PC-3 (cell line): Measurements from ENCODE around the gene GRHL3. TPM values are rescaled to one million over a fixed set of nuclear protein-coding genes. Genes with fewer than 3 reads are reported as not detected.

ENCODE experiments used
- ATAC-seq: fragments of 200-7000 bp; cut with Tn5 transposase; 2 replicates; pipeline ENCODE4 v1.9.1; 2020; ENCODE audit warnings: mild to moderate bottlenecking, moderate library complexity
- BruUV-seq: library from RNA; stranded (reverse); fragments of 400-500 nt; replicated peaks from 2 replicates; lab custom pipeline; 2021; lab: Mats Ljungman, UMichigan
- CTCF ChIA-PET: fragments of 300-600 bp; sonication (Branson Sonifier 250); formaldehyde crosslinking; loops from one replicate; lab custom pipeline; 2022; ENCODE audit warnings: antibody characterized with exemption; lab: Charles Lee
- POLR2A ChIA-PET: fragments of 300-600 bp; sonication (Branson Sonifier 250); formaldehyde crosslinking; loops from one replicate; lab custom pipeline; 2022; ENCODE audit warnings: antibody characterized with exemption; ENCODE audit not compliant: unreplicated experiment; lab: Charles Lee
- DNase-seq: peaks from one replicate; pipeline ENCODE4 v3.0.0-alpha.2; 2015
- H2AFZ ChIP-seq: fragments of 300-600 bp; sonication (generic); 2 replicates; pipeline ENCODE4 v1.6.0; 2016; ENCODE audit warnings: antibody characterized with exemption, low read length
- H3F3A ChIP-seq: fragments of 300-600 bp; sonication (generic); one replicate; pipeline ENCODE4 v1.6.0; 2017; ENCODE audit warnings: antibody characterized with exemption, low read length, control low read depth, mild to moderate bottlenecking; ENCODE audit not compliant: unreplicated experiment
- H3K27ac ChIP-seq: fragments of 300-600 bp; sonication (generic); 2 replicates; pipeline ENCODE4 v1.5.1; 2016; ENCODE audit warnings: mild to moderate bottlenecking, low read length
- H3K27me3 ChIP-seq: fragments of 300-600 bp; sonication (generic); 2 replicates; pipeline ENCODE4 v1.6.1; 2016; ENCODE audit warnings: low read length, mixed read lengths
- H3K36me3 ChIP-seq: fragments of 300-600 bp; sonication (generic); 2 replicates; pipeline ENCODE4 v1.6.1; 2016; ENCODE audit warnings: low read depth, mixed run types, low read length, mixed read lengths
- H3K4me1 ChIP-seq: fragments of 300-600 bp; sonication (generic); 2 replicates; pipeline ENCODE4 v1.5.1; 2016; ENCODE audit warnings: low read length; ENCODE audit not compliant: insufficient read depth
- H3K4me2 ChIP-seq: fragments of 300-600 bp; sonication (generic); 2 replicates; pipeline ENCODE4 v1.6.0; 2016; ENCODE audit warnings: low read length
- H3K4me3 ChIP-seq: fragments of 300-600 bp; sonication (generic); 2 replicates; pipeline ENCODE4 v1.5.1; 2016; ENCODE audit warnings: mild to moderate bottlenecking, low read length, mixed read lengths
- H3K79me2 ChIP-seq: fragments of 300-600 bp; sonication (generic); 2 replicates; pipeline ENCODE4 v1.6.1; 2017; ENCODE audit warnings: low read length, mixed read lengths
- H3K9ac ChIP-seq: fragments of 300-600 bp; sonication (generic); 2 replicates; pipeline ENCODE4 v1.6.0; 2016; ENCODE audit warnings: mild to moderate bottlenecking, low read length
- H3K9me2 ChIP-seq: fragments of 300-600 bp; sonication (generic); replicated peaks from 2 replicates; pipeline ENCODE4 v1.6.1; 2016; ENCODE audit warnings: mixed run types, low read length, mixed read lengths
- H3K9me3 ChIP-seq: fragments of 300-600 bp; sonication (generic); 2 replicates; pipeline ENCODE4 v1.6.1; 2016; ENCODE audit warnings: low read length, mixed read lengths
- H4K20me1 ChIP-seq: fragments of 300-600 bp; sonication (generic); 2 replicates; pipeline ENCODE4 v1.6.1; 2016; ENCODE audit warnings: low read length, mixed read lengths
- CTCF ChIP-seq: fragments of 300-600 bp; sonication (generic); conservative IDR thresholded peaks from 2 replicates; pipeline ENCODE4 v1.5.1; 2017; ENCODE audit warnings: antibody characterized with exemption, low read depth, mild to moderate bottlenecking, low read length
- EZH2 ChIP-seq: fragments of 300-600 bp; sonication (generic); IDR thresholded peaks from one replicate; pipeline ENCODE4 v1.6.1; 2017; ENCODE audit warnings: antibody characterized with exemption, mild to moderate bottlenecking, low read length; ENCODE audit not compliant: unreplicated experiment
- EZH2phosphoT487 ChIP-seq: fragments of 300-600 bp; sonication (generic); IDR thresholded peaks from 2 replicates; pipeline ENCODE4 v1.6.1; 2018; ENCODE audit warnings: mild to moderate bottlenecking, antibody characterized with exemption, low read length, borderline replicate concordance
- intact Hi-C: fragments of 100-400 bp; cut with micrococcal nuclease; formaldehyde crosslinking; loops from 2 replicates; pipeline ENCODE4 v1.9.0; 2023
- total RNA-seq: library from RNA; depleted of rRNA; stranded (reverse); fragments of >200 nt; gene quantifications from 2 replicates; pipeline ENCODE4 v1.2.3, GENCODE V29; 2014

GRHL3 gene
- total RNA-seq, 1 experiment from 2014 or later: 3.5 TPM

DNA sequence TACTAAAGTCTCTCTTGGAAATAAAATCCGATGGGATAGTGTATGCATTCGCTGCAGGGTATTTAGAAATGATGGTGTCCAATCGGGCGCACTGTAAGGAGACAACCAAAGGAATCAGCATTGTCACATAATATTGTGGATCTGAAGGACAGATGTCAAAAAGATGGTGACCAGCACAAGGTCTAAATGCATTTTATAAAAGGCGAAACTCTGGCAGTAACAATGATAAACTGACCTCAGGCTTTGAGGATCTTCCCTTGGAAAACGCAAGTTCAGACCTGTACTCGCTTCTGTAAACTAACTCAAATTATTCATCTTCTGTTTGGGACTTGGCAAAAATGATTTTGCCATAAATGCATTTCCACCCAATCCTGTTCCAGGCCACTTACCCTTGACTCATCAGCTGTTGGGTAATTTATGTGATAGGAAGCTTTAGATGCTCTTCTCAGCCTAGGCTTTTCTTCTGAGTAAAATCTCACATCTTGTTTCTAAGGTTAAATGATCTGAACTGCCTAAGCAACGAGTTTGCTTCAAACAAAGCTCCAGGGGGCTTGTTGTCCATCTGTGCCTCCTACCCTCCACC is 60.7 kb downstream of the GRHL3 start:
- no peak overlapping the region for H2AFZ ChIP-seq
- no peaks in the 10 kb centered on the region for H3K9me2 ChIP-seq
- POLR2A ChIA-PET: no interaction called here
- peak; percentile 77 for DNase-seq
- H3K27ac ChIP-seq: peak overlapping the region; percentile 76
- no peaks in the 10 kb centered on the region for H3F3A ChIP-seq
- H3K36me3 ChIP-seq: peaks cover 9% of the 10 kb centered on the region; the same call in 1 of the 2 replicates
- H3K9me3 ChIP-seq: no peaks in the 10 kb centered on the region
- H3K27me3 ChIP-seq: no peaks in the 10 kb centered on the region
- CTCF ChIA-PET: no interaction called here
- no peaks in the 10 kb centered on the region for H3K79me2 ChIP-seq
- 0 out of 2 replicates have a peak overlapping the region, but pooled peaks have one; percentile 3 for H3K4me3 ChIP-seq
- no peak for TF ChIP-seq CTCF
- TF ChIP-seq EZH2phosphoT487: no peak
- TF ChIP-seq EZH2: no peak
- peak overlapping the region; percentile 69 for H3K4me2 ChIP-seq
- H4K20me1 ChIP-seq: no peaks in the 10 kb centered on the region
- H3K4me1 ChIP-seq: peaks cover 51% of the 10 kb centered on the region
- peak overlapping the region; percentile 22 for H3K9ac ChIP-seq
- BruUV-seq: no TSS peak
- intact Hi-C loops: no loop called here
- ATAC-seq: no peak; the same call in 1 of the 2 replicates

DNA sequence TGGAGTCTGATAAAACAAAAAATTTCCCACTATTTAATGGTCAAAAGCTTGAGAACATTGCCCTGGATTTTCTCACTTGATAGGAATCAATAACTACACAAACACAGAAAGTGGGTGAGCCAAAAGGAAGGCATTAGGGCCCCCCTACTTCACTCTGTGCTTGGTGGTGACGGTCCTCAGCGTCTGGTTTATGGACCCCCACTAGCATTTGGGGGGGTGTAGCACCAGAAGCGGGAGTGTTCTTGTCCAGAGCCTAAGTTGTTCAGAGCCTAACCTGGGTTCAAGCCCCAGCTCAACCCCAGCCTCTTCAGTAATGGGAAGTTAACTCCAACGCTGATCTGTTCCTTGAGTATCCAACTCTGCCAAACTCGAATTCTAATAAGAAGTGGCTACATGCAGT is 61.4 kb downstream of the GRHL3 start:
- DNase-seq (no peak), ATAC-seq (no peak)
- no peaks in the 10 kb centered on the region for H3K9me2 ChIP-seq
- H2AFZ ChIP-seq: no peak overlapping the region
- H3K9ac ChIP-seq: peak overlapping the region; percentile 22
- H3K4me3 ChIP-seq: no peak overlapping the region
- H3F3A ChIP-seq: no peaks in the 10 kb centered on the region
- TF ChIP-seq EZH2phosphoT487 (no peak), CTCF (no peak), EZH2 (no peak)
- H3K27ac ChIP-seq: peak overlapping the region; percentile 76
- H3K4me2 ChIP-seq: peak overlapping the region; percentile 69
- H4K20me1 ChIP-seq: no peaks in the 10 kb centered on the region
- POLR2A ChIA-PET: no interaction called here
- CTCF ChIA-PET: no interaction called here
- no peaks in the 10 kb centered on the region for H3K79me2 ChIP-seq
- peaks cover 47% of the 10 kb centered on the region for H3K4me1 ChIP-seq
- no TSS peak for BruUV-seq
- intact Hi-C loops: no loop called here
- H3K27me3 ChIP-seq: no peaks in the 10 kb centered on the region
- H3K9me3 ChIP-seq: no peaks in the 10 kb centered on the region
- H3K36me3 ChIP-seq: peaks cover 11% of the 10 kb centered on the region

DNA sequence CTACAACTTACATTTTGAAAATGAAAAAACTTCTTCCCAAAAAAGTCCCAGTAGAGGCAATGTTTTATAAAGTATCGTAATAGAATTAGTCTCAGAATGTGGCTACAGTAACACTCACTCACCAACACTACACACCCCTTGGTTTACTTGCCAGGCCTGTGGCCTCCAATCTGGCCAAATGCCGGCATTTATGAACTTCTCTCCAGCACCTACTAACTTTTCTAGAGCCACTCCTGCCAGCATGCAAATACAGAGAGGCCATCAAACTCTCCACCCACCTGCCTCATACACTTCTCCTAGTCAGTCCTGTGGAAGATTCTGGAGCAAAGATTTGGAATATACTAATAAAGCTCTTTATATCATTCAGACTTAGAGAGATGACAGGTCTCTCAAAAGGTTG is 62.1 kb downstream of the GRHL3 start:
- POLR2A ChIA-PET: interaction anchor here (0.5 to 0.6 kb wide), 2 partner anchors 91 to 179 kb away, joined by 3 to 4 read pairs; no protein-coding TSS in a partner anchor
- ATAC-seq: no peak
- no peak for DNase-seq

More for the DNA sequence above, 62.1 kb downstream of the GRHL3 start:
- Histone ChIP-seq H3K9ac (no peak overlapping the region), H4K20me1 (no peaks in the 10 kb centered on the region), H3F3A (no peaks in the 10 kb centered on the region), H3K9me2 (no peaks in the 10 kb centered on the region), H3K36me3 (peaks cover 11% of the 10 kb centered on the region), H2AFZ (no peak overlapping the region), H3K27ac (peak overlapping the region; percentile 76; the same call in 1 of the 2 replicates), H3K9me3 (no peaks in the 10 kb centered on the region), H3K79me2 (no peaks in the 10 kb centered on the region), H3K4me1 (peaks cover 40% of the 10 kb centered on the region), H3K4me2 (no peak overlapping the region), H3K4me3 (no peak overlapping the region), H3K27me3 (no peaks in the 10 kb centered on the region)
- TF ChIP-seq EZH2: no peak
- no peak for TF ChIP-seq CTCF
- no peak for TF ChIP-seq EZH2phosphoT487
- BruUV-seq: no TSS peak
- intact Hi-C loops: no loop called here
- CTCF ChIA-PET: interaction anchor here (1.0 kb wide), 1 partner anchor 11 kb away, joined by 3 read pairs; no protein-coding TSS in a partner anchor
